ENCODE measurements around the gene MATK. TPM values are rescaled to one million over a fixed set of nuclear protein-coding genes. Genes with fewer than 3 reads are reported as not detected.

MATK gene
- total RNA-seq, 1 donor, result not detected

DNA sequence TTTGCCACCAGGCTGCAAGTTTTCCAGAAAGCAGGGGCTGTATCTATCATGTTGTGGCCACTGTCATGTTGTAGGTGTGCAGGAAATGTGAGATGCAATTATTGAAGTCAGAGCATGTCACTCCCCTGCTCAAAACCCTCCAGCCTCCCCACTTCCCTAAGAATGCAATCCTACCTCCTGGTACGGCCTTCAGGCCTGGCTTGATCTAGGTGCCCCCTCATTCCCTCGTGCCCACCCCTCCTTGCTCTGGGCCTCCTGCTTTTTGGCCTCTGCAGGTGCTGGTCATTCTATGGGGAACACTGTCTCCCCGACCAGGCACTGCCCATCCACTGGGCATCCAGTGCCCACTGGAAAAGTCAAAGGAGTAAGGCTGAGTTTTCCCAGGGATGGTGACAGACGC is 28.5 kb upstream of the MATK start:
- H3K4me3 ChIP-seq (ENCODE audit: low read depth, low read length), result no peak overlapping the region
- TF ChIP-seq CTCF (IDR thresholded peaks at IDR 0.05; ENCODE audit: insufficient read depth, low read depth, low read length), result no peak
- no peak for DNase-seq (ENCODE audit: low read depth)

DNA sequence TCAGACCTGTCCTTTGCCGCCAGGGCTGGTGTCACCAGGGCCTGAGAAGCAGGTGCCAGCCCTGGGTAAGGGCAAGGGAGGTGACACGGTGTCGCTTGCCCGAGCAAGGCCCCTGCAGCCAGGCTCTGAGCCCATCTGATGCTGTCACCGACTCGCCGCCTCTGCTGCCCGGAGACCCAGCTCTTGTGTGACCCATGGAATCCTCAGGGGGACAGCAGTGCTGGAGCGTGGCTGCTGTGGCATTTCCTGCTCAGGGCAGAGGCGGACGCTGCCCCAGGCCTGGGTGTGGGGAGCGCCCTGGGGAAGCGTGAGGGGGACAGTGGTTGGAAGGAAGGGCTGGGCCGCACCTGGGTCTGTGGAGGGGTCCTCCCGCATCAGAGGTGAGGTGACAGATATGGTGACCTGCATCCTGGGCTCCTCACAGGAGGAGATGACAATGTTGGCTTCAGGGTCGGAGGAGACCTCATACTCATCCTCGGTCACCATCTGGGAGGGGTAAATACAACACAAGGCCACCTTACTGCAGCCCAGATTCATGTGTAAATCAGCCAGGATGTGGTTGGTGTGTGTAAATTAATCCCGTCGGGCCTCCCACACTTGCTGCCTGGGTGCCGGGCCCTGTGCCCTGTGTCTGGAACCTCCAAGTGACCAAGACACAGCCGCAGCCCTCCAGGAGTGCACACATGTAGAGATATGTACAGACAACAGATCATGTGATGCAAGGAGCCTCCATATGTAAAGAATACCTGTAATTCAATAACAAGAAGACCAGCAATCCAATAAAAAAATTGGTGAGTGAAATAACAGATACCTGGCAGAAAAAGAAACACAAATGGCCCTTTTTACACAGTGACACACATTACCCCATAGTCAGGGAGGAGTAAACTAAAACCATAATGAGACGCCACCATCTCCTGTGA is 27.6 kb upstream of the MATK start:
- no peak overlapping the region for H3K4me3 ChIP-seq (ENCODE audit: low read depth, low read length)
- DNase-seq (ENCODE audit: low read depth), result no peak

DNA sequence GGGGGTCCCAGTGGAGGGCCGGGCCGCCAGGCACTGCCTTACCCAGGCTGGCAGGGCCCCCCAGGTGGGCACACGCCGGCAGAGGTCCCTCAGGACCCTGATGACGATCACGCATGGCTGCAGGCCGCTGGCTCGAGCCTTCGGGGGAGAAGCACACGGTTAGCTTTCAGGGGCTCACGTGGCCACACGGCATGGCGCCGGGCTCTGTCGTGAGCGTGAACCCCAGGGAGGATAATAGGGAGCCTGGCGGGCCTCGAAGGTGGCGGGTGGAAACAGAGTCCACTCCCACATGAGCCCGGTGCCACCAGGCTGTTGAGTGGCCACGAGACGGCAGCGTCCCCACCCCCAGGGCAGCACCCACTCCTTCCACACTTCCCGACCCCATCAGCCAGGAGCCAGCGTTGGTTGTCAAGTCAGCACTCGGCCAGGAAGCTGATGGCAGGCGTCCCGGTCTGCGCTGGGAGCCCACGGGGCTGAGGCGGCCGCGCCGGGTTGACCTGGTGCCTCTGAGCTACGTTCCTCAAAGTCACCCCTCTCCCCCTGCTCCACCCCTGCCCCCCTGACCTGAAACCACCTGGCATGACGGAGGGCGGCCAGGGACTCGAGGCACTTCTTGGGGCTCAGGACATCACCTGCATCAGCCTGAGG is 24.7 kb upstream of the MATK start:
- no peak for TF ChIP-seq CTCF (IDR thresholded peaks at IDR 0.05; ENCODE audit: insufficient read depth, low read depth, low read length)
- no peak overlapping the region for H3K4me3 ChIP-seq (ENCODE audit: low read depth, low read length)
- DNase-seq (ENCODE audit: low read depth), result no peak

More for the DNA sequence above, 27.6 kb upstream of the MATK start:
- TF ChIP-seq CTCF (IDR thresholded peaks at IDR 0.05; ENCODE audit: insufficient read depth, low read depth, low read length), result no peak

GRCh38 chr19:3809881-3810707 is 23.9 kb upstream of the MATK start:
- TF ChIP-seq CTCF (IDR thresholded peaks at IDR 0.05; ENCODE audit: insufficient read depth, low read depth, low read length), result no peak
- DNase-seq (ENCODE audit: low read depth), result no peak
- H3K4me3 ChIP-seq (ENCODE audit: low read depth, low read length), result no peak overlapping the region

DNA sequence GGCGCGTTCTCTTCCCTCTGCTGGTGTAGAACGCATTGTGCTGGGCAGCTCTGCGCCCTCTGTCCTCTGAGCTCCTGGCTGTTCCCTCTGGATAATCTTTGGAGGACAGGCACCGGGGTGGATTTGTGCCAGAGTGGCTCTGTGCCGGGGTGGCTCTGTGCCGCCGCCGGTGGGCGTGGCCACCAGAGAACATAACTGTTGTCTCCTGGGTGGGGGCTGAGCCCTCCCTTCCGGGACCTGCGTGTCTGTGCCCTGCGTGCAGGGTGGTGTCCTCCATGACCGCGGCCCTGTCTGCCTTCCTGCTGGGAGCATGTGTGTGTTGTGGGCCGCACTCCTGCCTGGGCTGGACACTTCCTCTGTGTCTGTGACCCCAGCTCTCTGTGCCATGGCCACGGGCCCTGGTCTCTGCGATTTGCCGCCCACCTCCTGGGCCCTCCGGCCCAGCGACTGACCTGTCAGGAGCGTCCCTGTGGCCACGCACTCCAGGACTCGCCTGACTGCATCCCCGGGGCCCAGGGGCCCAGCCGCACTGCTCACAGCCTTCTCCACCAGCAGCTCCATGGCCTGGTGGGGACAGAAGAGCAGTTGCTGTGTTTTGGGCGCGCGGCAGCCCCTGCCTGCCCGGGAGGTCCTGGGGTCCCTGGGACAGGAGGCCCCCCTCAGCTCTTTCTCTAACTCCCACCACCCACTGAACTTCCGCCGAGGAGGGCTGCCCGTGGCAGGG is 22.4 kb upstream of the MATK start:
- DNase-seq (ENCODE audit: low read depth), result no peak
- TF ChIP-seq CTCF (IDR thresholded peaks at IDR 0.05; ENCODE audit: insufficient read depth, low read depth, low read length), result no peak
- H3K4me3 ChIP-seq (ENCODE audit: low read depth, low read length), result no peak overlapping the region

All from fibroblast of villous mesenchyme (primary cell).